ENCODE measurements around the gene TTLL7.

DNA sequence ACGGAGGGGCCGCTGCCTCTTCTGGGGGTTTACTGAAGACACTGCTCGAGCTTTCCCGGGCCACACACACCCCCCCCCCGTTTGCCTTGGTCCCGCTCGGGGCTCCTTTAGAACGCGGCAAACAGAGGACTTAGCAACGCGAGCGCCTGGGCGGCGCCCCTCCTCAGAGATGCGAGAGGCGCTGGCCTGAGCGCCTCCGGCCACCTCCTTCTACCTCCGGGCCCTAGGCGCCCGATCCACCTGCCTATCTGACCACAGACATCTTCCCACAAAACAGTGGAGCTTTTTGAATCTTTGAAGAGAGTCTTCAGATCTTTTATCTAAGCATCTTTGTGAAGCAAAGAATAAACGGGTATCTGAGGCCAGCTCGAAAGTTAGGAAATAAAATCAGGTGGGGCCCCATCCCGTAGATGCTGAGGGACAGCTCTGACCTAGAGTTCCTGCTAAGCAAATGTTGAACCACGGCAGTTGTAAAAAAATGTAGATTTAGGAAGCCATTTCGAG, 436 bp upstream of the TTLL7 start:
- TF ChIP-seq POU5F1 (IDR thresholded peaks at IDR 0.05; ENCODE audit: borderline replicate concordance, low read depth, low read length, partially characterized antibody) (no peak), ATF7 (IDR thresholded peaks at IDR 0.05) (no peak), POLR2A (conservative IDR thresholded peaks at IDR 0.05) (no peak), ZFX (CRISPR knock-in tag; IDR thresholded peaks at IDR 0.05) (no peak; the same call in 1 of the 2 replicates), NBN (IDR thresholded peaks at IDR 0.05; ENCODE audit: low read depth) (no peak; the same call in 1 of the 2 replicates), CBFB (CRISPR knock-in tag; IDR thresholded peaks at IDR 0.05) (no peak)
